ENCODE measurements around the gene RAP1GAP2.

The RAP1GAP2 gene

DNA sequence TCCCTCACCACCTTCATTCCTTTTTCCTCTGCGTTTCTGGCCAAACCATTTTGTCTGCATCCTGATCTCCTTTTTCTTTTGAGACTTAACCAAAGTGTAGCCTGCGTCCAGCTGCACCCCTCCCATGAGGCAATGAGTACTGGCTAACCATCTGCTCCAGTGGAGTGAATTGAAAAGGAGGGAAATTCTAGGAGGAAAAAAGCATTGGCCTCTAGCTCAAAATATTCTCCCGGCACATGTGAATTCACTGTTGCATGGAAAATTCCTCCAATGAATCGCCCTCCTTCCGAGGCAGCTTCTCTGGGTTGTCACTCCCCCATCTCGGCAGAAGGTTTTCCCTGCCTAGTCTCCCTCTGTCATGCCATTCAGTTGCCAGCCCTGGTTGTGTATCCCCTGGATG lies 5.6 kb downstream of the RAP1GAP2 start:
- no peak for ATAC-seq
- no peak for TF ChIP-seq ZFP3 (CRISPR knock-in tag; IDR thresholded peaks at IDR 0.05)
- TF ChIP-seq ZNF8 (CRISPR knock-in tag; IDR thresholded peaks at IDR 0.05), result no peak
- no peak for TF ChIP-seq RARB (CRISPR knock-in tag; IDR thresholded peaks at IDR 0.05)
- TF ChIP-seq, protein P1, sequence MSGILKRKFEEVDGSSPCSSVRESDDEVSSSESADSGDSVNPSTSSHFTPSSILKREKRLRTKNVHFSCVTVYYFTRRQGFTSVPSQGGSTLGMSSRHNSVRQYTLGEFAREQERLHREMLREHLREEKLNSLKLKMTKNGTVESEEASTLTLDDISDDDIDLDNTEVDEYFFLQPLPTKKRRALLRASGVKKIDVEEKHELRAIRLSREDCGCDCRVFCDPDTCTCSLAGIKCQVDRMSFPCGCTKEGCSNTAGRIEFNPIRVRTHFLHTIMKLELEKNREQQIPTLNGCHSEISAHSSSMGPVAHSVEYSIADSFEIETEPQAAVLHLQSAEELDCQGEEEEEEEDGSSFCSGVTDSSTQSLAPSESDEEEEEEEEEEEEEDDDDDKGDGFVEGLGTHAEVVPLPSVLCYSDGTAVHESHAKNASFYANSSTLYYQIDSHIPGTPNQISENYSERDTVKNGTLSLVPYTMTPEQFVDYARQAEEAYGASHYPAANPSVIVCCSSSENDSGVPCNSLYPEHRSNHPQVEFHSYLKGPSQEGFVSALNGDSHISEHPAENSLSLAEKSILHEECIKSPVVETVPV (CRISPR knock-in tag; IDR thresholded peaks at IDR 0.05), result no peak
- no peak for TF ChIP-seq PPARA (CRISPR knock-in tag; IDR thresholded peaks at IDR 0.05; ENCODE audit: borderline replicate concordance)
- TF ChIP-seq ZNF565 (CRISPR knock-in tag; conservative IDR thresholded peaks at IDR 0.05; ENCODE audit: low read depth), result no peak
- TF ChIP-seq BACH2 (CRISPR knock-in tag; IDR thresholded peaks at IDR 0.05; ENCODE audit: borderline replicate concordance), result no peak
- no peak for TF ChIP-seq ZC3H10 (CRISPR knock-in tag; IDR thresholded peaks at IDR 0.05)
- TF ChIP-seq GLIS3 (CRISPR knock-in tag; IDR thresholded peaks at IDR 0.05), result no peak
- TF ChIP-seq POU6F1 (CRISPR knock-in tag; IDR thresholded peaks at IDR 0.05; ENCODE audit: borderline replicate concordance, low read depth), result no peak
- TF ChIP-seq, protein P2, sequence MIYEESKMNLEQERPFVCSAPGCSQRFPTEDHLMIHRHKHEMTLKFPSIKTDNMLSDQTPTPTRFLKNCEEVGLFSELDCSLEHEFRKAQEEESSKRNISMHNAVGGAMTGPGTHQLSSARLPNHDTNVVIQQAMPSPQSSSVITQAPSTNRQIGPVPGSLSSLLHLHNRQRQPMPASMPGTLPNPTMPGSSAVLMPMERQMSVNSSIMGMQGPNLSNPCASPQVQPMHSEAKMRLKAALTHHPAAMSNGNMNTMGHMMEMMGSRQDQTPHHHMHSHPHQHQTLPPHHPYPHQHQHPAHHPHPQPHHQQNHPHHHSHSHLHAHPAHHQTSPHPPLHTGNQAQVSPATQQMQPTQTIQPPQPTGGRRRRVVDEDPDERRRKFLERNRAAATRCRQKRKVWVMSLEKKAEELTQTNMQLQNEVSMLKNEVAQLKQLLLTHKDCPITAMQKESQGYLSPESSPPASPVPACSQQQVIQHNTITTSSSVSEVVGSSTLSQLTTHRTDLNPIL (CRISPR knock-in tag; IDR thresholded peaks at IDR 0.05; ENCODE audit: low read depth), result no peak
- TF ChIP-seq SNAI2 (CRISPR knock-in tag; IDR thresholded peaks at IDR 0.05), result no peak

DNA sequence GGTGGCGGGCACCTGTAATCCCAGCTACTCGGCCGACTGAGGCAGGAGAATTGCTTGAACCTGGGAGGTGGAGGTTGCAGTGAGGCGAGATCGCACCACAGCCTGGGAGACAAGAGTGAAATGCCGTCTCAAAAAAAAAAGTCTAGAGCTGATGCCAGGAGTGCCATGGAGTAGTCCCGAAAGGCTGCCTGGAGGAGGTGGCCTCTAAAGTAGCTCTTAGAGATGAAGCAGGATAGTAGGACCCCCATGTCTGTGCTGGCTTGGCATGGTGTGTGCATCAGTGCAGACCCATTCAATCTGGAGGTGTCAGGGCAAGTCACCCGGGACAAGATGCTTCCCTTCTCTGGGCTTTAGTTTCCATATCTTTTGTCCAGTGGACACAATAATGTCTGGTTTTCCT lies 6.3 kb downstream of the RAP1GAP2 start:
- ATAC-seq, result no peak
- TF ChIP-seq PPARA (CRISPR knock-in tag; IDR thresholded peaks at IDR 0.05; ENCODE audit: borderline replicate concordance) (no peak), ZNF565 (CRISPR knock-in tag; conservative IDR thresholded peaks at IDR 0.05; ENCODE audit: low read depth) (no peak), GLIS3 (CRISPR knock-in tag; IDR thresholded peaks at IDR 0.05) (no peak), CSDC2 (CRISPR knock-in tag; IDR thresholded peaks at IDR 0.05) (no peak), OSR1 (CRISPR knock-in tag; IDR thresholded peaks at IDR 0.05) (no peak), POU6F1 (CRISPR knock-in tag; IDR thresholded peaks at IDR 0.05; ENCODE audit: borderline replicate concordance, low read depth) (no peak), ARNTL (CRISPR knock-in tag; IDR thresholded peaks at IDR 0.05; ENCODE audit: borderline replicate concordance, low read depth) (no peak), ZFP3 (CRISPR knock-in tag; IDR thresholded peaks at IDR 0.05) (no peak), TOX (CRISPR knock-in tag; IDR thresholded peaks at IDR 0.05; ENCODE audit: borderline replicate concordance) (no peak), ZC3H10 (CRISPR knock-in tag; IDR thresholded peaks at IDR 0.05) (no peak), ZNF70 (CRISPR knock-in tag; IDR thresholded peaks at IDR 0.05) (no peak), SNAI2 (CRISPR knock-in tag; IDR thresholded peaks at IDR 0.05) (no peak), BACH2 (CRISPR knock-in tag; IDR thresholded peaks at IDR 0.05; ENCODE audit: borderline replicate concordance) (no peak), ZFP30 (CRISPR knock-in tag; IDR thresholded peaks at IDR 0.05) (no peak), ZNF8 (CRISPR knock-in tag; IDR thresholded peaks at IDR 0.05) (no peak), ISL1 (CRISPR knock-in tag; IDR thresholded peaks at IDR 0.05) (no peak), PATZ1 (CRISPR knock-in tag; IDR thresholded peaks at IDR 0.05; ENCODE audit: borderline replicate concordance) (no peak)
- TF ChIP-seq, protein P2 (CRISPR knock-in tag; IDR thresholded peaks at IDR 0.05; ENCODE audit: low read depth), result no peak
- TF ChIP-seq, protein P3, sequence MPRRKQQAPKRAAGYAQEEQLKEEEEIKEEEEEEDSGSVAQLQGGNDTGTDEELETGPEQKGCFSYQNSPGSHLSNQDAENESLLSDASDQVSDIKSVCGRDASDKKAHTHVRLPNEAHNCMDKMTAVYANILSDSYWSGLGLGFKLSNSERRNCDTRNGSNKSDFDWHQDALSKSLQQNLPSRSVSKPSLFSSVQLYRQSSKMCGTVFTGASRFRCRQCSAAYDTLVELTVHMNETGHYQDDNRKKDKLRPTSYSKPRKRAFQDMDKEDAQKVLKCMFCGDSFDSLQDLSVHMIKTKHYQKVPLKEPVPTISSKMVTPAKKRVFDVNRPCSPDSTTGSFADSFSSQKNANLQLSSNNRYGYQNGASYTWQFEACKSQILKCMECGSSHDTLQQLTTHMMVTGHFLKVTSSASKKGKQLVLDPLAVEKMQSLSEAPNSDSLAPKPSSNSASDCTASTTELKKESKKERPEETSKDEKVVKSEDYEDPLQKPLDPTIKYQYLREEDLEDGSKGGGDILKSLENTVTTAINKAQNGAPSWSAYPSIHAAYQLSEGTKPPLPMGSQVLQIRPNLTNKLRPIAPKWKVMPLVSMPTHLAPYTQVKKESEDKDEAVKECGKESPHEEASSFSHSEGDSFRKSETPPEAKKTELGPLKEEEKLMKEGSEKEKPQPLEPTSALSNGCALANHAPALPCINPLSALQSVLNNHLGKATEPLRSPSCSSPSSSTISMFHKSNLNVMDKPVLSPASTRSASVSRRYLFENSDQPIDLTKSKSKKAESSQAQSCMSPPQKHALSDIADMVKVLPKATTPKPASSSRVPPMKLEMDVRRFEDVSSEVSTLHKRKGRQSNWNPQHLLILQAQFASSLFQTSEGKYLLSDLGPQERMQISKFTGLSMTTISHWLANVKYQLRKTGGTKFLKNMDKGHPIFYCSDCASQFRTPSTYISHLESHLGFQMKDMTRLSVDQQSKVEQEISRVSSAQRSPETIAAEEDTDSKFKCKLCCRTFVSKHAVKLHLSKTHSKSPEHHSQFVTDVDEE (CRISPR knock-in tag; IDR thresholded peaks at IDR 0.05), result no peak
- TF ChIP-seq, protein P1 (CRISPR knock-in tag; IDR thresholded peaks at IDR 0.05), result no peak
